HepG2 (cell line): ENCODE results near the gene CISD3. TPM values are rescaled to one million over a fixed set of nuclear protein-coding genes. Genes with fewer than 3 reads are reported as not detected.

ENCODE experiments used
- KLF6 ChIP-seq: IDR thresholded peaks from 2 replicates; pipeline ENCODE4 v1.8.0; 2016; ENCODE audit warnings: missing biosample characterization, missing genetic modification reagents
- MTA1 ChIP-seq: sonication (generic); formaldehyde crosslinking; IDR thresholded peaks from 2 replicates; pipeline ENCODE4 v1.4.0; 2020; ENCODE audit warnings: missing genetic modification reagents, mild to moderate bottlenecking, borderline replicate concordance
- MXD1 ChIP-seq: sonication (generic); formaldehyde crosslinking; IDR thresholded peaks from 2 replicates; pipeline ENCODE4 v1.4.0; 2020; ENCODE audit warnings: mild to moderate bottlenecking, missing genetic modification reagents
- RXRA ChIP-seq: sonication (generic); formaldehyde crosslinking; IDR thresholded peaks from 2 replicates; pipeline ENCODE4 v1.5.1; 2020; ENCODE audit warnings: missing genetic modification reagents
- SALL1 ChIP-seq: sonication (generic); formaldehyde crosslinking; IDR thresholded peaks from 2 replicates; pipeline ENCODE4 v1.8.0; 2022; ENCODE audit warnings: mild to moderate bottlenecking, missing genetic modification reagents
- TERF1 ChIP-seq: sonication (generic); formaldehyde crosslinking; IDR thresholded peaks from 2 replicates; pipeline ENCODE4 v1.8.0; 2022; ENCODE audit warnings: mild to moderate bottlenecking, missing genetic modification reagents, moderate library complexity
- TP53 ChIP-seq: sonication (generic); formaldehyde crosslinking; conservative IDR thresholded peaks from 2 replicates; pipeline ENCODE4 v1.4.0; 2020; ENCODE audit warnings: missing genetic modification reagents
- USF2 ChIP-seq, 2 experiments: sonication (generic) in 1 of 2; formaldehyde crosslinking in 1 of 2; IDR thresholded peaks; 2 replicates each; pipeline versions ENCODE4 v1.5.1 to v1.6.1; 2011 to 2020; ENCODE audit warnings: borderline replicate concordance in 1 of 2, low read depth in 1 of 2, low read length in 1 of 2, mild to moderate bottlenecking in 1 of 2, missing genetic modification reagents in 1 of 2, moderate library complexity in 1 of 2
- ZNF337 ChIP-seq: sonication (generic); formaldehyde crosslinking; IDR thresholded peaks from 2 replicates; pipeline ENCODE4 v1.5.1; 2020; ENCODE audit warnings: missing genetic modification reagents, low read depth, mild to moderate bottlenecking, borderline replicate concordance
- ZNF441 ChIP-seq: sonication (generic); formaldehyde crosslinking; IDR thresholded peaks from 2 replicates; pipeline ENCODE4 v1.7.0; 2021; ENCODE audit warnings: missing genetic modification reagents, borderline replicate concordance
- ZSCAN5A ChIP-seq: sonication (generic); formaldehyde crosslinking; IDR thresholded peaks from 2 replicates; pipeline ENCODE4 v1.8.0; 2022; ENCODE audit warnings: mild to moderate bottlenecking, missing genetic modification reagents, borderline replicate concordance
- polyA plus RNA-seq, 8 experiments: library from polyadenylated mRNA; depleted of rRNA in 3 of 8; stranded (reverse) in 7 of 8; unstranded in 1 of 8; fragments of >200 nt; fragmentation: Illumina TruSeq in 4 of 8; extraction: Trizol in 4 of 8; gene quantifications; 2 replicates each; pipeline versions ENCODE4 v1.2.1 to v1.2.3, GENCODE V29; 2011 to 2016; ENCODE audit warnings: low read depth in 4 of 8, missing spikeins in 1 of 8, mixed read lengths in 1 of 8; ENCODE audit not compliant: insufficient read depth in 1 of 8
- total RNA-seq, 5 experiments: library from RNA; depleted of rRNA; stranded (reverse); fragments of >200 nt; fragmentation: Illumina TruSeq; extraction: Trizol; gene quantifications; 2 replicates each; pipeline ENCODE4 v1.2.3, GENCODE V29; 2016; ENCODE audit warnings: low read depth in 1 of 5
- TF ChIP-seq, protein P1 (sequence below): IDR thresholded peaks from 2 replicates; pipeline ENCODE4 v1.6.1; 2012; ENCODE audit warnings: low read depth, low read length, improper control_type of control experiment
- TF ChIP-seq, protein P2 (sequence below): sonication (generic); IDR thresholded peaks from 2 replicates; pipeline ENCODE4 v1.6.1; 2016; ENCODE audit warnings: low read depth, borderline replicate concordance
- TF ChIP-seq, protein P3 (sequence below): sonication (generic); formaldehyde crosslinking; IDR thresholded peaks from 2 replicates; pipeline ENCODE4 v1.4.0; 2020; ENCODE audit warnings: missing genetic modification reagents
- TF ChIP-seq, protein P4 (sequence below): sonication (generic); formaldehyde crosslinking; IDR thresholded peaks from 2 replicates; pipeline ENCODE4 v1.5.0; 2020; ENCODE audit warnings: missing genetic modification reagents

CISD3 gene
- total and polyA plus RNA-seq, 2 of the 13 experiments (the other 11 are each of a cell fraction or from before 2014, with no cell fraction given): 30.0 to 34.1 TPM

GRCh38 chr17:38745545-38745944 is 15.4 kb downstream of the CISD3 start (continued):
- TF ChIP-seq RXRA (CRISPR knock-in tag) (peak; percentile 37; the same call in 1 of the 2 replicates), SALL1 (CRISPR knock-in tag) (no peak), TERF1 (CRISPR knock-in tag) (no peak), USF2 (IDR thresholded peaks at IDR 0.05; ENCODE audit: low read depth, low read length) (no peak), USF2 (CRISPR knock-in tag; IDR thresholded peaks at IDR 0.05; ENCODE audit: borderline replicate concordance) (no peak), ZNF441 (CRISPR knock-in tag) (peak; percentile 16; the same call in 1 of the 2 replicates), MTA1 (no peak), ZSCAN5A (CRISPR knock-in tag) (no peak), ZNF337 (CRISPR knock-in tag) (no peak), KLF6 (CRISPR knock-in tag) (0 out of 2 replicates have a peak, but pooled peaks have one; percentile 15), TP53 (CRISPR knock-in tag) (no peak), MXD1 (CRISPR knock-in tag) (0 out of 2 replicates have a peak, but pooled peaks have one; percentile 27)
- TF ChIP-seq, protein P1, sequence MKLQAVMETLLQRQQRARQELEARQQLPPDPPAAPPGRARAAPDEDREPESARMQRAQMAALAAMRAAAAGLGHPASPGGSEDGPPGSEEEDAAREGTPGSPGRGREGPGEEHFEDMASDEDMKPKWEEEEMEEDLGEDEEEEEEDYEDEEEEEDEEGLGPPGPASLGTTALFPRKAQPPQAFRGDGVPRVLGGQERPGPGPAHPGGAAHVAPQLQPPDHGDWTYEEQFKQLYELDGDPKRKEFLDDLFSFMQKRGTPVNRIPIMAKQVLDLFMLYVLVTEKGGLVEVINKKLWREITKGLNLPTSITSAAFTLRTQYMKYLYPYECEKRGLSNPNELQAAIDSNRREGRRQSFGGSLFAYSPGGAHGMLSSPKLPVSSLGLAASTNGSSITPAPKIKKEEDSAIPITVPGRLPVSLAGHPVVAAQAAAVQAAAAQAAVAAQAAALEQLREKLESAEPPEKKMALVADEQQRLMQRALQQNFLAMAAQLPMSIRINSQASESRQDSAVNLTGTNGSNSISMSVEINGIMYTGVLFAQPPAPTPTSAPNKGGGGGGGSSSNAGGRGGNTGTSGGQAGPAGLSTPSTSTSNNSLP: no peak
- TF ChIP-seq, protein P2, sequence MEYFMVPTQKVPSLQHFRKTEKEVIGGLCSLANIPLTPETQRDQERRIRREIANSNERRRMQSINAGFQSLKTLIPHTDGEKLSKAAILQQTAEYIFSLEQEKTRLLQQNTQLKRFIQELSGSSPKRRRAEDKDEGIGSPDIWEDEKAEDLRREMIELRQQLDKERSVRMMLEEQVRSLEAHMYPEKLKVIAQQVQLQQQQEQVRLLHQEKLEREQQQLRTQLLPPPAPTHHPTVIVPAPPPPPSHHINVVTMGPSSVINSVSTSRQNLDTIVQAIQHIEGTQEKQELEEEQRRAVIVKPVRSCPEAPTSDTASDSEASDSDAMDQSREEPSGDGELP: no peak
- TF ChIP-seq, protein P3, sequence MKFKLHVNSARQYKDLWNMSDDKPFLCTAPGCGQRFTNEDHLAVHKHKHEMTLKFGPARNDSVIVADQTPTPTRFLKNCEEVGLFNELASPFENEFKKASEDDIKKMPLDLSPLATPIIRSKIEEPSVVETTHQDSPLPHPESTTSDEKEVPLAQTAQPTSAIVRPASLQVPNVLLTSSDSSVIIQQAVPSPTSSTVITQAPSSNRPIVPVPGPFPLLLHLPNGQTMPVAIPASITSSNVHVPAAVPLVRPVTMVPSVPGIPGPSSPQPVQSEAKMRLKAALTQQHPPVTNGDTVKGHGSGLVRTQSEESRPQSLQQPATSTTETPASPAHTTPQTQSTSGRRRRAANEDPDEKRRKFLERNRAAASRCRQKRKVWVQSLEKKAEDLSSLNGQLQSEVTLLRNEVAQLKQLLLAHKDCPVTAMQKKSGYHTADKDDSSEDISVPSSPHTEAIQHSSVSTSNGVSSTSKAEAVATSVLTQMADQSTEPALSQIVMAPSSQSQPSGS: no peak
- TF ChIP-seq, protein P4, sequence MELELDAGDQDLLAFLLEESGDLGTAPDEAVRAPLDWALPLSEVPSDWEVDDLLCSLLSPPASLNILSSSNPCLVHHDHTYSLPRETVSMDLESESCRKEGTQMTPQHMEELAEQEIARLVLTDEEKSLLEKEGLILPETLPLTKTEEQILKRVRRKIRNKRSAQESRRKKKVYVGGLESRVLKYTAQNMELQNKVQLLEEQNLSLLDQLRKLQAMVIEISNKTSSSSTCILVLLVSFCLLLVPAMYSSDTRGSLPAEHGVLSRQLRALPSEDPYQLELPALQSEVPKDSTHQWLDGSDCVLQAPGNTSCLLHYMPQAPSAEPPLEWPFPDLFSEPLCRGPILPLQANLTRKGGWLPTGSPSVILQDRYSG (CRISPR knock-in tag): no peak
